Muscle layer of duodenum (tissue), 2 donors: ENCODE results near the gene RC3H2.
A peak's percentile ranks its signal among the peaks of the same experiment; 100 is the strongest.

Experiments
- H3K27ac ChIP-seq: one replicate; pipeline ENCODE4 v1.7.0; 2013; ENCODE audit warnings: mild to moderate bottlenecking, low read length
- H3K27me3 ChIP-seq: one replicate; pipeline ENCODE4 v1.7.0; 2013; ENCODE audit warnings: low read depth, mild to moderate bottlenecking, control low read depth, low read length
- H3K36me3 ChIP-seq, 2 donors: one replicate each; pipeline ENCODE4 v1.7.0; 2013; ENCODE audit warnings: low read length in 2 of 2, control low read depth in 1 of 2, mild to moderate bottlenecking in 1 of 2; ENCODE audit not compliant: insufficient read depth in 2 of 2, control insufficient read depth in 1 of 2
- H3K4me1 ChIP-seq, 2 donors: one replicate each; pipeline ENCODE4 v1.7.0; 2013; ENCODE audit warnings: low read length in 2 of 2, mild to moderate bottlenecking in 2 of 2, control low read depth in 1 of 2, moderate library complexity in 1 of 2; ENCODE audit not compliant: insufficient read depth in 2 of 2, control insufficient read depth in 1 of 2
- H3K4me3 ChIP-seq, 2 donors: one replicate each; pipeline ENCODE4 v1.7.0; 2013; ENCODE audit warnings: low read length in 2 of 2, low read depth in 1 of 2, mild to moderate bottlenecking in 1 of 2
- H3K9me3 ChIP-seq, 2 donors: one replicate each; pipeline ENCODE4 v1.7.0; 2013; ENCODE audit warnings: low read length in 2 of 2, control low read depth in 1 of 2, mild to moderate bottlenecking in 1 of 2; ENCODE audit not compliant: control insufficient read depth in 1 of 2
- donor health status: healthy.

The RC3H2 gene

GRCh38 chr9:122904823-122905710, at the start of gene RC3H2:
RC3H2 (minus strand) TSS chr9:122905359; CDS start chr9:122897509, 7,850 bp downstream.
- H3K4me1 ChIP-seq, result peaks cover 9 to 10% of the 10 kb centered on the region in 2 donors
- H3K27ac ChIP-seq, result peak within 1 kb of the TSS; percentile 97

GRCh38 chr9:122954253-122954691, 49.1 kb upstream of the RC3H2 start:
- Histone ChIP-seq H3K4me3 (no peak overlapping the region), H3K27ac (no peak overlapping the region), H3K36me3 (peaks cover 0 to under 1% of the 10 kb centered on the region in 2 donors), H3K27me3 (no peaks in the 10 kb centered on the region), H3K4me1 (peaks cover 13 to 19% of the 10 kb centered on the region in 2 donors), H3K9me3 (no peaks in the 10 kb centered on the region)

More at GRCh38 chr9:122904823-122905710, at the start of gene RC3H2:
- Histone ChIP-seq H3K9me3 (no peaks in the 10 kb centered on the region), H3K27me3 (no peaks in the 10 kb centered on the region), H3K4me3 (peak within 1 kb of the TSS; percentile 77 to 94), H3K36me3 (peaks cover 4 to 9% of the 10 kb centered on the region in 2 donors)

GRCh38 chr9:122951056-122951455, 45.9 kb upstream of the RC3H2 start:
- Histone ChIP-seq H3K4me3 (no peak overlapping the region), H3K9me3 (no peaks in the 10 kb centered on the region), H3K4me1 (peaks cover 13 to 36% of the 10 kb centered on the region in 2 donors), H3K27me3 (no peaks in the 10 kb centered on the region), H3K36me3 (no peaks in the 10 kb centered on the region), H3K27ac (no peak overlapping the region)

GRCh38 chr9:122950263-122950662, 45.1 kb upstream of the RC3H2 start:
- H3K4me1 ChIP-seq, result peaks cover 9 to 33% of the 10 kb centered on the region in 2 donors
- no peak overlapping the region for H3K27ac ChIP-seq

GRCh38 chr9:122949696-122950095, 44.5 kb upstream of the RC3H2 start:
- no peak overlapping the region for H3K27ac ChIP-seq
- H3K4me1 ChIP-seq, result peaks cover 4 to 35% of the 10 kb centered on the region in 2 donors
- no peak overlapping the region for H3K4me3 ChIP-seq

More at GRCh38 chr9:122950263-122950662, 45.1 kb upstream of the RC3H2 start:
- Histone ChIP-seq H3K27me3 (no peaks in the 10 kb centered on the region), H3K36me3 (no peaks in the 10 kb centered on the region), H3K9me3 (no peaks in the 10 kb centered on the region), H3K4me3 (no peak overlapping the region)

GRCh38 chr9:122948313-122948712, 43.2 kb upstream of the RC3H2 start:
- H3K27me3 ChIP-seq, result no peaks in the 10 kb centered on the region
- H3K36me3 ChIP-seq, result no peaks in the 10 kb centered on the region
- H3K27ac ChIP-seq, result no peak overlapping the region
- peaks cover 0 to 23% of the 10 kb centered on the region in 2 donors for H3K4me1 ChIP-seq
- no peaks in the 10 kb centered on the region for H3K9me3 ChIP-seq
- peak overlapping the region in 1 of 2 donors; percentile 23 for H3K4me3 ChIP-seq

More at GRCh38 chr9:122949696-122950095, 44.5 kb upstream of the RC3H2 start:
- Histone ChIP-seq H3K36me3 (no peaks in the 10 kb centered on the region), H3K9me3 (no peaks in the 10 kb centered on the region), H3K27me3 (no peaks in the 10 kb centered on the region)

GRCh38 chr9:122946461-122947005, 41.4 kb upstream of the RC3H2 start:
- Histone ChIP-seq H3K4me3 (no peak overlapping the region), H3K27me3 (no peaks in the 10 kb centered on the region), H3K27ac (no peak overlapping the region), H3K9me3 (no peaks in the 10 kb centered on the region), H3K4me1 (peaks cover 0 to 33% of the 10 kb centered on the region in 2 donors), H3K36me3 (no peaks in the 10 kb centered on the region)

- Histone ChIP-seq H3K36me3 (no peaks in the 10 kb centered on the region), H3K4me1 (peaks cover 4 to 35% of the 10 kb centered on the region in 2 donors), H3K4me3 (no peak overlapping the region), H3K9me3 (no peaks in the 10 kb centered on the region), H3K27me3 (no peaks in the 10 kb centered on the region), H3K27ac (peak overlapping the region; percentile 4)
Observed at GRCh38 chr9:122944960-122945888, 40.1 kb upstream of the RC3H2 start.

- H3K27me3 ChIP-seq, result no peaks in the 10 kb centered on the region
- H3K36me3 ChIP-seq, result peaks cover 0 to 5% of the 10 kb centered on the region in 2 donors
- peaks cover 4 to 21% of the 10 kb centered on the region in 2 donors for H3K4me1 ChIP-seq
- H3K27ac ChIP-seq, result peak overlapping the region; percentile 96
- H3K4me3 ChIP-seq, result peak overlapping the region; percentile 81 to 92
- no peaks in the 10 kb centered on the region for H3K9me3 ChIP-seq
Observed at GRCh38 chr9:122941582-122942234, 36.5 kb upstream of the RC3H2 start.

GRCh38 chr9:122940749-122941581, 35.8 kb upstream of the RC3H2 start, which contains the start of gene RABGAP1:
RABGAP1 (plus strand) TSS chr9:122941020; CDS start chr9:122957060, 16,040 bp downstream.
- peak within 1 kb of the TSS; percentile 81 to 92 for H3K4me3 ChIP-seq
- H3K36me3 ChIP-seq, result peaks cover 4 to 12% of the 10 kb centered on the region in 2 donors
- H3K4me1 ChIP-seq, result peaks cover 4 to 18% of the 10 kb centered on the region in 2 donors
- H3K27ac ChIP-seq, result peak within 1 kb of the TSS; percentile 96
- no peaks in the 10 kb centered on the region for H3K27me3 ChIP-seq
- H3K9me3 ChIP-seq, result no peaks in the 10 kb centered on the region
